GM15510 (cell line): Measurements from ENCODE around the gene PDIA6.

Source experiments
- POLR2A ChIP-seq: IDR thresholded peaks from 3 replicates; pipeline ENCODE4 v1.6.1; 2011; ENCODE audit warnings: borderline replicate concordance; ENCODE audit not compliant: insufficient read length; ENCODE audit errors: extremely low read depth

The PDIA6 gene

GRCh38 chr2:10741139-10741538 lies 71.4 kb downstream of the PDIA6 start:
- no peak for TF ChIP-seq POLR2A

- no peak for TF ChIP-seq POLR2A
Observed at GRCh38 chr2:10740226-10740625, 72.4 kb downstream of the PDIA6 start.

GRCh38 chr2:10738192-10738591 lies 74.4 kb downstream of the PDIA6 start:
- TF ChIP-seq POLR2A: no peak

GRCh38 chr2:10733980-10734379 lies 78.6 kb downstream of the PDIA6 start:
- TF ChIP-seq POLR2A: no peak

- TF ChIP-seq POLR2A: no peak
Observed at GRCh38 chr2:10733566-10733925, 79.0 kb downstream of the PDIA6 start.
